Mucosa of descending colon (tissue), 3 donors: ENCODE results near the gene POU6F1. TPM values are rescaled to one million over a fixed set of nuclear protein-coding genes. Genes with fewer than 3 reads are reported as not detected.

Source experiments
- ATAC-seq: fragments of 200-7000 bp; cut with Tn5 transposase; one replicate; pipeline ENCODE4 v1.9.1; 2020; ENCODE audit warnings: mild to moderate bottlenecking, moderate library complexity
- DNase-seq, 3 donors: peaks; one replicate each; pipeline ENCODE4 v3.0.0-alpha.2; 2020
- H3K36me3 ChIP-seq: fragments of 200-600 bp; one replicate; pipeline ENCODE4 v1.8.0; 2021; ENCODE audit warnings: low read depth, mild to moderate bottlenecking
- H3K4me1 ChIP-seq: fragments of 200-600 bp; one replicate; pipeline ENCODE4 v1.8.0; 2021; ENCODE audit warnings: low read depth, mild to moderate bottlenecking
- H3K4me3 ChIP-seq: fragments of 200-600 bp; one replicate; pipeline ENCODE4 v1.8.0; 2021; ENCODE audit warnings: mild to moderate bottlenecking
- H3K9me3 ChIP-seq: fragments of 200-600 bp; one replicate; pipeline ENCODE4 v1.8.0; 2021; ENCODE audit warnings: mild to moderate bottlenecking
- CTCF ChIP-seq: fragments of 200-600 bp; IDR thresholded peaks from one replicate; pipeline ENCODE4 v1.8.0; 2022; ENCODE audit warnings: antibody characterized with exemption, mild to moderate bottlenecking
- intact Hi-C, 2 donors: fragments of 100-400 bp; cut with DNase I in 1 of 2; cut with micrococcal nuclease in 1 of 2; formaldehyde crosslinking; loops; one replicate each; pipeline versions ENCODE4 v1.11.0 to v1.11.1; 2022; cut with DNase I, micrococcal nuclease
- total RNA-seq, 3 donors: library from RNA; stranded (reverse); fragmentation: NEBNext Ultra II Directional in 2 of 3; extraction: Animal tissue kit (Norgen Biotek cat#: 25700) in 2 of 3; gene quantifications; one replicate each; pipeline versions ENCODE4 v1.2.1 to v1.2.4, GENCODE V29; 2021 to 2023
- donor health status: DM: no; HTN: no; CAD: no; lungs with moderate emphysema.
- donor health status: DM: no; HTN: no; CAD: no.
- donor health status: DM: no; HTN: yes; CAD: no.

The POU6F1 gene
- total RNA-seq, 3 donors from 2014 or later = 3.9 to 21.4 (median 5.1) TPM

GRCh38 chr12:51244269-51244668, 26.4 kb upstream of the POU6F1 start:
- no peak for TF ChIP-seq CTCF
- Histone ChIP-seq H3K4me3 (no peak overlapping the region), H3K9me3 (no peaks in the 10 kb centered on the region), H3K36me3 (peaks cover 7% of the 10 kb centered on the region), H3K4me1 (peaks cover 22% of the 10 kb centered on the region)
- intact Hi-C loops = no loop called here
- ATAC-seq (no peak), DNase-seq (no peak)

GRCh38 chr12:51242876-51243275, 25.0 kb upstream of the POU6F1 start:
- intact Hi-C loops = no loop called here
- no peak for DNase-seq
- ATAC-seq = no peak
- Histone ChIP-seq H3K4me3 (no peak overlapping the region), H3K4me1 (peaks cover 22% of the 10 kb centered on the region), H3K9me3 (no peaks in the 10 kb centered on the region), H3K36me3 (peaks cover 7% of the 10 kb centered on the region)
- no peak for TF ChIP-seq CTCF

GRCh38 chr12:51242120-51242519, 24.3 kb upstream of the POU6F1 start:
- no peak for TF ChIP-seq CTCF
- no peak overlapping the region for H3K4me3 ChIP-seq
- peaks cover 19% of the 10 kb centered on the region for H3K4me1 ChIP-seq
- ATAC-seq (no peak), DNase-seq (no peak)
- intact Hi-C loops = no loop called here
- H3K36me3 ChIP-seq = peaks cover 7% of the 10 kb centered on the region
- H3K9me3 ChIP-seq = no peaks in the 10 kb centered on the region

- H3K36me3 ChIP-seq = peaks cover 7% of the 10 kb centered on the region
- no peaks in the 10 kb centered on the region for H3K9me3 ChIP-seq
- intact Hi-C loops = no loop called here
Measured at GRCh38 chr12:51240971-51241370, 23.1 kb upstream of the POU6F1 start.

GRCh38 chr12:51238510-51239334, 20.9 kb upstream of the POU6F1 start, which contains the start of gene DAZAP2:
Gene DAZAP2, plus strand, starts transcription at chr12:51238826. Its CDS starts 82 bp downstream, at chr12:51238908.
- Histone ChIP-seq H3K4me3 (peak within 1 kb of the TSS; percentile 100), H3K4me1 (peaks cover 15% of the 10 kb centered on the region), H3K9me3 (no peaks in the 10 kb centered on the region), H3K36me3 (peaks cover 7% of the 10 kb centered on the region)
- DNase-seq = peak; percentile 98 to 99 (median 98)
- intact Hi-C loops = no loop called here
- ATAC-seq = peak; percentile 97
- no peak for TF ChIP-seq CTCF

More at GRCh38 chr12:51240971-51241370, 23.1 kb upstream of the POU6F1 start:
- no peak for DNase-seq
- TF ChIP-seq CTCF = no peak
- no peak for ATAC-seq
- H3K4me3 ChIP-seq = no peak overlapping the region
- peaks cover 15% of the 10 kb centered on the region for H3K4me1 ChIP-seq
